HFFc6 (cell line): ENCODE results near the gene TBX6. TPM values are rescaled to one million over a fixed set of nuclear protein-coding genes. Genes with fewer than 3 reads are reported as not detected.

Source experiments
- DNase-seq: peaks from one replicate; pipeline ENCODE4 v3.0.0-alpha.2; 2018
- H3K27ac Mint-ChIP-seq: 2 replicates; pipeline ENCODE4 v1.8.0; 2020; ENCODE audit warnings: mild to moderate bottlenecking, mixed read lengths
- H3K27me3 Mint-ChIP-seq: 2 replicates; pipeline ENCODE4 v1.8.0; 2021; ENCODE audit warnings: mild to moderate bottlenecking, moderate library complexity, mixed read lengths; ENCODE audit not compliant: insufficient read depth
- H3K36me3 Mint-ChIP-seq: 2 replicates; pipeline ENCODE4 v1.8.0; 2021; ENCODE audit warnings: low read depth, mixed read lengths
- H3K4me1 Mint-ChIP-seq: 2 replicates; pipeline ENCODE4 v1.8.0; 2020; ENCODE audit warnings: low read depth, mixed read lengths
- H3K4me3 Mint-ChIP-seq: 2 replicates; pipeline ENCODE4 v1.8.0; 2020; ENCODE audit warnings: mild to moderate bottlenecking, moderate library complexity, mixed read lengths
- H3K9me3 Mint-ChIP-seq: 2 replicates; pipeline ENCODE4 v1.8.0; 2020; ENCODE audit warnings: mild to moderate bottlenecking, mixed read lengths
- CTCF ChIP-seq: fragments of 200-600 bp; sonication (generic); IDR thresholded peaks from 2 replicates; pipeline ENCODE4 v1.5.0; 2021; ENCODE audit warnings: antibody characterized with exemption, mild to moderate bottlenecking
- total RNA-seq, 6 experiments: library from RNA; stranded (reverse); fragmentation: NEBNext Ultra II Directional; extraction: Animal tissue kit (Norgen Biotek cat#: 25700); gene quantifications; 2 replicates in 1 of 6; 3 replicates in 5 of 6; pipeline ENCODE4 v1.2.3, GENCODE V29; 2021

TBX6 gene
- total RNA-seq, 6 experiments from 2014 or later, result 0.16 to 0.33 (median 0.26) TPM

DNA sequence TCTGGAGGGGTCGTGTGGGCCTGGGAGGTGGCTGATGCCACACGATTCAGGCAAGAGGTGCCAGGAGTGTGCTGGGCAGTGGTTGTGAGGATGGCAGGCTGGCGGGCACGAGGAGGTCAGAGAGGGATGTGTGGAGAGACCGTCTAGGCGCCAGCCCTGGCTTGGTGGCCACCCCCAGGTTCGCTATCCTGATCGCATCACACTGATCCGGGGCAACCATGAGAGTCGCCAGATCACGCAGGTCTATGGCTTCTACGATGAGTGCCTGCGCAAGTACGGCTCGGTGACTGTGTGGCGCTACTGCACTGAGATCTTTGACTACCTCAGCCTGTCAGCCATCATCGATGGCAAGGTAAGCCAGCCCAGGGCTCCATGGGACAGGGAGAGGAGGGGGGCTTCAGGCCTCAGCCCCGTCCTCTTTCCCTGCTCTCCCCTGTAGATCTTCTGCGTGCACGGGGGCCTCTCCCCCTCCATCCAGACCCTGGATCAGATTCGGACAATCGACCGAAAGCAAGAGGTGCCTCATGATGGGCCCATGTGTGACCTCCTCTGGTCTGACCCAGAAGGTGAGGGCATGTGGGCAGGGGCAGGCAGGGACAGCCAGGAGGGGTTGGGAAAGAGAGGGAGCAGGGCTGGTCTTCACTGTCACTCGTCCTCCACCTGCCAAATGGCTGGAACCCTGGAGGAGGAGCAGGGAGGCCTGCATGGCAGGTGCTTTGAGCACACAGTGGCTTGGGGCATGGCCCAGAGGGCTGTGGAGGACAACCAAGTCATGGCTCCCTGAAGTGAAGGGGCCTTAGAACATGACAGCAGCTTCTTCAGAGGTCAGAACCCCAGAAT is 8.3 kb downstream of the TBX6 start:
- Mint-ChIP-seq H3K36me3 (peaks cover 30% of the 10 kb centered on the region), H3K9me3 (no peaks in the 10 kb centered on the region), H3K27ac (no peak overlapping the region), H3K4me1 (peaks cover 7% of the 10 kb centered on the region), H3K4me3 (no peak overlapping the region), H3K27me3 (no peaks in the 10 kb centered on the region; the same call in 1 of the 2 replicates)
- TF ChIP-seq CTCF, result no peak
- no peak for DNase-seq

DNA sequence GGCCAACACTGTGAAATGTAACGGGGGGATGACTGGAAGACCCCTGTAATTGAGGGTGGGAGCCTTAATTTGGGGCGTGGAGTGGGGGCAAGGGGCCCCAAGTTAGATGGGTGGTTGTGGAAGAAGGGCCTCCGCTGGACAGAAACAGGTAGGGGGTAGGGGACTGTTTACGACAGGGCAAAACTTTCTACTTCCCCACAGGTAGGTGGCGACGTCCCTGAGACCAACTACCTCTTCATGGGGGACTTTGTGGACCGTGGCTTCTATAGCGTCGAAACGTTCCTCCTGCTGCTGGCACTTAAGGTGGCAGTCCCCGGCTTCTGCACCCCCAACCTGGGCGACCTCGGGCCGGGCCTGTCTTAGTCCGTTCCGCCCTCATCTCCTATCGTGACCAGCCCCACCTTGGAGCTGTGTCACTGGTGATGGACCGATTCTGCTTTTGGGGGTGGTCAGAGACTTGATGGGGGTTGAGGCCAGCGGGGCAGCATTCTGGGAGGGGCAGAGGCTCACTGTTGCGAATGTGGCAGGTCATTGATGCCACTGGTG is 9.1 kb downstream of the TBX6 start:
- peak; percentile 53; the same call in 1 of the 2 replicates for TF ChIP-seq CTCF
- no peak overlapping the region for H3K27ac Mint-ChIP-seq
- no peak for DNase-seq
- no peaks in the 10 kb centered on the region for H3K9me3 Mint-ChIP-seq
- H3K27me3 Mint-ChIP-seq, result no peaks in the 10 kb centered on the region; the same call in 1 of the 2 replicates
- H3K4me1 Mint-ChIP-seq, result peaks cover 9% of the 10 kb centered on the region
- peaks cover 29% of the 10 kb centered on the region for H3K36me3 Mint-ChIP-seq
- H3K4me3 Mint-ChIP-seq, result no peak overlapping the region

DNA sequence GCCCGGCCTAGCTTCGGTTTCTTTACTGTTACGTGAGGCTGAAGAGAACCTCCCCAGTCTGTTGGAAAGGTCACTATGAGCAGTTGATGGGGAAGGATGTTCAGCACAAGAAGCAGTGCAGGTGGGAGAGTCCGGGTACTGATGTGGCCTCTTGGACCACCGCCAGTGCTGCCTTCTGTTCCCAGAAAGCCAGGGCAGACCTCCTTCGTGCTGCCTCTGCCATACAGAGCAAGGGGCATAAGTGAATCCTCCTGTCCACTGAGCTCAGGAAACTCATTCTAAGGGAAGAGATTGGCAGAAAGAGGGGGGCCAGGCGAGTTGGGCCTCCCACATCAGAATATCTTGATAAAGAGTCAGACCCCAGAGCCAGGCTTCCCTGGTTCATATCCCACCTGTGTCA is 12.2 kb downstream of the TBX6 start:
- H3K9me3 Mint-ChIP-seq, result no peaks in the 10 kb centered on the region

GRCh38 chr16:30078744-30079143 is 13.0 kb downstream of the TBX6 start:
- H3K4me3 Mint-ChIP-seq, result no peak overlapping the region
- H3K9me3 Mint-ChIP-seq, result no peaks in the 10 kb centered on the region
- H3K27me3 Mint-ChIP-seq, result peaks cover 8% of the 10 kb centered on the region
- H3K27ac Mint-ChIP-seq, result peak overlapping the region; percentile 52; the same call in 1 of the 2 replicates
- H3K4me1 Mint-ChIP-seq, result peaks cover 27% of the 10 kb centered on the region
- DNase-seq, result no peak
- no peak for TF ChIP-seq CTCF
- H3K36me3 Mint-ChIP-seq, result peaks cover 42% of the 10 kb centered on the region

More for the DNA sequence above, 12.2 kb downstream of the TBX6 start:
- H3K4me3 Mint-ChIP-seq, result no peak overlapping the region
- H3K36me3 Mint-ChIP-seq, result peaks cover 40% of the 10 kb centered on the region
- no peak for DNase-seq
- peaks cover 27% of the 10 kb centered on the region for H3K4me1 Mint-ChIP-seq
- H3K27me3 Mint-ChIP-seq, result peaks cover 5% of the 10 kb centered on the region
- TF ChIP-seq CTCF, result no peak
- H3K27ac Mint-ChIP-seq, result no peak overlapping the region

DNA sequence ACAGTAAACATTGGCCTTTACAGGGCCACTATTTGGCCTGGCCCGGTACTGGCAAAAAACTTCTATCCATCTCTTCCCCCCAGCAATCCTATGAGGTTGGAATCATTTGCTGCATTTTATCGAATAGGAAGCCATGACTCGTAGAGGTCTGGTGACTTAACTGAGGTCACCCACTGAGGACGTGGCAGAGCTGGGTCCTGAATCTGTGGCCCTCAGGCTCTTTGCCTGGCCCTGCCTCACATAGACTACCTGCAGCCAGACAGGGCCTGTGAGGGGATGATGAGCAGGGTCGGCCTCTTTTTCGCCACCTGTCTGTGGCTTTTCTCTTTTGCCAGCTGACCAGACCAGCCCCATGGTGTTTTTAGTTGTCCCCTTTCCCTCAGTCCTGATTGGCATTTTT is 14.1 kb downstream of the TBX6 start:
- Mint-ChIP-seq H3K27ac (peak overlapping the region; percentile 83), H3K4me3 (peak overlapping the region; percentile 98), H3K9me3 (no peaks in the 10 kb centered on the region), H3K27me3 (peaks cover 10% of the 10 kb centered on the region), H3K36me3 (peaks cover 38% of the 10 kb centered on the region), H3K4me1 (peaks cover 27% of the 10 kb centered on the region)
- peak; percentile 33 for DNase-seq
- no peak for TF ChIP-seq CTCF
